ENCODE results near the gene ANXA4. TPM values are rescaled to one million over a fixed set of nuclear protein-coding genes. Genes with fewer than 3 reads are reported as not detected.

Gene ANXA4
- total RNA-seq, 1 experiment from 2014 or later, result 9.5 TPM

DNA sequence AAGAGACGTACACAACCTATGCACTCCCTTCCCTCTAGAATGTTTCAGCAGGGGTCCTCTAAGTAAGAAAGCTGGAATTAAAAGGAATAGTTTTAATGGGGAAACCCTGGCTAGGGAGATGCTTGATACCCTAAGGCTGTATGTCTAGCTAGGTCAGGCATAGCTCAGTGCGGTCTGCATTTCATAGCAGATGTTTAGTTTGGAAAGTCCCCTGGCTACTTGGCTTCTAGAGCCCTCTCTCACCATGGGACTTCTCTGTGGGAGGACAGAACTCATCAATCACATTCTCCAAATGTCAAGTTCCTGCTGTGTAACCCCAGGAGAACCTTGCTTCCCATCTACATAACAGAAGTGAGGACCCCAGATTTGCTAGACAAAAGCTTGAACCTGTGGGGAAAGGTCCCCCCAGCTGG lies 24.1 kb upstream of the ANXA4 start:
- H3K27ac Mint-ChIP-seq, result 0 out of 2 replicates have a peak overlapping the region, but pooled peaks have one; percentile 20
- peak; percentile 42 for ATAC-seq
- POLR2A ChIA-PET, result no interaction called here

GRCh38 chr2:69718338-69718965 lies 23.5 kb upstream of the ANXA4 start:
- Mint-ChIP-seq H3K4me1 (peaks cover 43% of the 10 kb centered on the region), H3K27ac (peak overlapping the region; percentile 61; the same call in 1 of the 2 replicates), H3K4me3 (no peak overlapping the region), H3K27me3 (ENCODE audit: low read depth) (peaks cover 10% of the 10 kb centered on the region), H3K9me3 (peaks cover 3% of the 10 kb centered on the region; the same call in 1 of the 2 replicates), H3K36me3 (no peaks in the 10 kb centered on the region)
- CTCF ChIA-PET, result interaction anchor here (0.7 to 1.4 kb wide), 7 partner anchors 21 to 844 kb away, joined by 3 to 8 read pairs (median 3); no protein-coding TSS in a partner anchor
- DNase-seq (ENCODE audit: low spot score) (no peak), ATAC-seq (peak; percentile 5)
- POLR2A ChIA-PET, result interaction anchor here (0.6 kb wide), 1 partner anchor 179 kb away, joined by 6 read pairs; no protein-coding TSS in a partner anchor
- TF ChIP-seq, protein P1, sequence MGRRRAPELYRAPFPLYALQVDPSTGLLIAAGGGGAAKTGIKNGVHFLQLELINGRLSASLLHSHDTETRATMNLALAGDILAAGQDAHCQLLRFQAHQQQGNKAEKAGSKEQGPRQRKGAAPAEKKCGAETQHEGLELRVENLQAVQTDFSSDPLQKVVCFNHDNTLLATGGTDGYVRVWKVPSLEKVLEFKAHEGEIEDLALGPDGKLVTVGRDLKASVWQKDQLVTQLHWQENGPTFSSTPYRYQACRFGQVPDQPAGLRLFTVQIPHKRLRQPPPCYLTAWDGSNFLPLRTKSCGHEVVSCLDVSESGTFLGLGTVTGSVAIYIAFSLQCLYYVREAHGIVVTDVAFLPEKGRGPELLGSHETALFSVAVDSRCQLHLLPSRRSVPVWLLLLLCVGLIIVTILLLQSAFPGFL (CRISPR knock-in tag; IDR thresholded peaks at IDR 0.05; ENCODE audit: borderline replicate concordance), result no peak
- no peak for TF ChIP-seq ATF6 (CRISPR knock-in tag; IDR thresholded peaks at IDR 0.05)
- TF ChIP-seq ZNF671 (CRISPR knock-in tag; IDR thresholded peaks at IDR 0.05), result no peak
- TF ChIP-seq NR2C2 (CRISPR knock-in tag; IDR thresholded peaks at IDR 0.05), result no peak
- TF ChIP-seq, protein P2, sequence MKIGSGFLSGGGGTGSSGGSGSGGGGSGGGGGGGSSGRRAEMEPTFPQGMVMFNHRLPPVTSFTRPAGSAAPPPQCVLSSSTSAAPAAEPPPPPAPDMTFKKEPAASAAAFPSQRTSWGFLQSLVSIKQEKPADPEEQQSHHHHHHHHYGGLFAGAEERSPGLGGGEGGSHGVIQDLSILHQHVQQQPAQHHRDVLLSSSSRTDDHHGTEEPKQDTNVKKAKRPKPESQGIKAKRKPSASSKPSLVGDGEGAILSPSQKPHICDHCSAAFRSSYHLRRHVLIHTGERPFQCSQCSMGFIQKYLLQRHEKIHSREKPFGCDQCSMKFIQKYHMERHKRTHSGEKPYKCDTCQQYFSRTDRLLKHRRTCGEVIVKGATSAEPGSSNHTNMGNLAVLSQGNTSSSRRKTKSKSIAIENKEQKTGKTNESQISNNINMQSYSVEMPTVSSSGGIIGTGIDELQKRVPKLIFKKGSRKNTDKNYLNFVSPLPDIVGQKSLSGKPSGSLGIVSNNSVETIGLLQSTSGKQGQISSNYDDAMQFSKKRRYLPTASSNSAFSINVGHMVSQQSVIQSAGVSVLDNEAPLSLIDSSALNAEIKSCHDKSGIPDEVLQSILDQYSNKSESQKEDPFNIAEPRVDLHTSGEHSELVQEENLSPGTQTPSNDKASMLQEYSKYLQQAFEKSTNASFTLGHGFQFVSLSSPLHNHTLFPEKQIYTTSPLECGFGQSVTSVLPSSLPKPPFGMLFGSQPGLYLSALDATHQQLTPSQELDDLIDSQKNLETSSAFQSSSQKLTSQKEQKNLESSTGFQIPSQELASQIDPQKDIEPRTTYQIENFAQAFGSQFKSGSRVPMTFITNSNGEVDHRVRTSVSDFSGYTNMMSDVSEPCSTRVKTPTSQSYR (CRISPR knock-in tag; IDR thresholded peaks at IDR 0.05), result no peak

More for the DNA sequence above, 24.1 kb upstream of the ANXA4 start:
- CTCF ChIA-PET, result interaction anchor here (1.0 to 1.7 kb wide), 5 partner anchors 73 to 154 kb away, joined by 3 to 8 read pairs (median 4); no protein-coding TSS in a partner anchor
- peaks cover 11% of the 10 kb centered on the region for H3K27me3 Mint-ChIP-seq (ENCODE audit: low read depth)
- H3K36me3 Mint-ChIP-seq, result no peaks in the 10 kb centered on the region
- H3K4me3 Mint-ChIP-seq, result peak overlapping the region; percentile 19; the same call in 1 of the 2 replicates
- DNase-seq (ENCODE audit: low spot score), result no peak
- H3K9me3 Mint-ChIP-seq, result peaks cover 3% of the 10 kb centered on the region; the same call in 1 of the 2 replicates
- peaks cover 48% of the 10 kb centered on the region for H3K4me1 Mint-ChIP-seq
- TF ChIP-seq SP1 (CRISPR knock-in tag; conservative IDR thresholded peaks at IDR 0.05), result peak; percentile 40; the same call in 1 of the 2 replicates
- no peak for TF ChIP-seq ATF6 (CRISPR knock-in tag; IDR thresholded peaks at IDR 0.05)
- no peak for TF ChIP-seq MLX (CRISPR knock-in tag; IDR thresholded peaks at IDR 0.05)
- TF ChIP-seq FOXK1 (CRISPR knock-in tag; IDR thresholded peaks at IDR 0.05), result 0 out of 2 replicates have a peak, but pooled peaks have one; percentile 40
- TF ChIP-seq ATF1 (CRISPR knock-in tag; IDR thresholded peaks at IDR 0.05), result no peak
- TF ChIP-seq ZNF423 (CRISPR knock-in tag; IDR thresholded peaks at IDR 0.05), result peak; percentile 99
- TF ChIP-seq SMAD4 (CRISPR knock-in tag; IDR thresholded peaks at IDR 0.05), result no peak
